Neural crest cell (in vitro differentiated cells): ENCODE results near the gene PTGS2. TPM values are rescaled to one million over a fixed set of nuclear protein-coding genes. Genes with fewer than 3 reads are reported as not detected.

Source experiments
- DNase-seq: peaks from one replicate; pipeline ENCODE4 v3.0.0; 2021; ENCODE audit warnings: low read depth, mixed read lengths, low spot score
- H3K27ac Mint-ChIP-seq: one replicate; pipeline ENCODE4 v1.8.0; 2021; ENCODE audit warnings: mild to moderate bottlenecking, mixed read lengths; ENCODE audit not compliant: unreplicated experiment
- H3K27me3 Mint-ChIP-seq: 2 replicates; pipeline ENCODE4 v1.8.0; 2021; ENCODE audit warnings: low read depth, mild to moderate bottlenecking, mixed read lengths
- H3K36me3 Mint-ChIP-seq: 2 replicates; pipeline ENCODE4 v1.8.0; 2021; ENCODE audit warnings: low read depth, mild to moderate bottlenecking, mixed read lengths
- H3K4me1 Mint-ChIP-seq: 2 replicates; pipeline ENCODE4 v1.8.0; 2021; ENCODE audit warnings: mixed read lengths
- H3K4me3 Mint-ChIP-seq: one replicate; pipeline ENCODE4 v1.8.0; 2021; ENCODE audit warnings: mild to moderate bottlenecking, mixed read lengths
- H3K9me3 Mint-ChIP-seq: 2 replicates; pipeline ENCODE4 v1.8.0; 2021; ENCODE audit warnings: mixed read lengths
- total RNA-seq: library from RNA; stranded (reverse); gene quantifications from 2 replicates; pipeline ENCODE4 v1.2.1, GENCODE V29; 2021
- TF ChIP-seq, protein P1 (sequence below): fragments of 200-600 bp; sonication (generic); conservative IDR thresholded peaks from 2 replicates; pipeline ENCODE4 v1.5.0; 2021; ENCODE audit warnings: antibody characterized with exemption, mild to moderate bottlenecking

Gene PTGS2
- total RNA-seq, 1 donor from 2014 or later: not detected

DNA sequence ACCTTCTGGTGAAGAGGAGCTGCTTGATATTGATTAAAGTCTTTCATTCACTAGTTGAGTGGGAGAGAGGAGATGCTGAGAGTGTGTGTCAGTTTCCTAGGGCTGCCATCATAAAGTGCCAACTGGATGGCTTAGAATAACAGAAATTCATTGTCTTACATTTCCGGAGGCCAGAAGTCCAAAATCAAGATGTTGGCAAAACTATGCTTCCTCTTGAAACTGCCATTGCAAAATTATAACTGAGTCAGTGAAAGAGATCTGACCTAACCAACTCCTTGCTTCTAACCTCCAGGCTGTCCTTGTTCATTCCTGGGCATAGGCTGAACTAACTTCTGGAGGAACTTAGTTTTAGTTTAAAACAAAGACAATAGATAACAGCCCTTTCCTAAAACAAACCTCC is 47.1 kb downstream of the PTGS2 start:
- TF ChIP-seq, protein P1, sequence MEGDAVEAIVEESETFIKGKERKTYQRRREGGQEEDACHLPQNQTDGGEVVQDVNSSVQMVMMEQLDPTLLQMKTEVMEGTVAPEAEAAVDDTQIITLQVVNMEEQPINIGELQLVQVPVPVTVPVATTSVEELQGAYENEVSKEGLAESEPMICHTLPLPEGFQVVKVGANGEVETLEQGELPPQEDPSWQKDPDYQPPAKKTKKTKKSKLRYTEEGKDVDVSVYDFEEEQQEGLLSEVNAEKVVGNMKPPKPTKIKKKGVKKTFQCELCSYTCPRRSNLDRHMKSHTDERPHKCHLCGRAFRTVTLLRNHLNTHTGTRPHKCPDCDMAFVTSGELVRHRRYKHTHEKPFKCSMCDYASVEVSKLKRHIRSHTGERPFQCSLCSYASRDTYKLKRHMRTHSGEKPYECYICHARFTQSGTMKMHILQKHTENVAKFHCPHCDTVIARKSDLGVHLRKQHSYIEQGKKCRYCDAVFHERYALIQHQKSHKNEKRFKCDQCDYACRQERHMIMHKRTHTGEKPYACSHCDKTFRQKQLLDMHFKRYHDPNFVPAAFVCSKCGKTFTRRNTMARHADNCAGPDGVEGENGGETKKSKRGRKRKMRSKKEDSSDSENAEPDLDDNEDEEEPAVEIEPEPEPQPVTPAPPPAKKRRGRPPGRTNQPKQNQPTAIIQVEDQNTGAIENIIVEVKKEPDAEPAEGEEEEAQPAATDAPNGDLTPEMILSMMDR: no peak
- peaks cover 3% of the 10 kb centered on the region for H3K27me3 Mint-ChIP-seq
- no peak overlapping the region for H3K4me3 Mint-ChIP-seq
- no peak overlapping the region for H3K27ac Mint-ChIP-seq
- no peak for DNase-seq
- peaks cover 6% of the 10 kb centered on the region for H3K4me1 Mint-ChIP-seq
- no peaks in the 10 kb centered on the region for H3K36me3 Mint-ChIP-seq
- no peaks in the 10 kb centered on the region for H3K9me3 Mint-ChIP-seq

DNA sequence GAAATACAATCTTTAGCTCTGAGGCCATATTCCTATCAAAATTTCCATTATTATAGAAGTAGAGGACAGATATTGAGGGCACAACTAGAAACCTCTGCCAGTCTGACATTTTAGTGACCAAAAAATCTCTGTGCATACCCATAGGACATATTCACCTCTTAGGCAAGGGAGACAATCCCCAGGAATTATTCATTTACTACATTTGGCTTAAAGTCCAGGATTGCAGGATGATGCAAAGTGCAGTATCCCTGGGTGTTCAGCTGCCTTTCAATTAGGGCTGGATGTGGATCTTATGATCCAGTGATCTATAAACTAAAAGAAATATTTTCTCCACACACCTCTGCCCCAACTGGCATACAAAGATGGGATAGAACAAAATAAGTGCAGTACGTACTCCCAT is 50.9 kb downstream of the PTGS2 start:
- H3K4me1 Mint-ChIP-seq: no peaks in the 10 kb centered on the region
- TF ChIP-seq, protein P1: no peak
- H3K27ac Mint-ChIP-seq: no peak overlapping the region
- no peak overlapping the region for H3K4me3 Mint-ChIP-seq
- H3K9me3 Mint-ChIP-seq: peaks cover 3% of the 10 kb centered on the region
- no peaks in the 10 kb centered on the region for H3K27me3 Mint-ChIP-seq
- no peaks in the 10 kb centered on the region for H3K36me3 Mint-ChIP-seq
- DNase-seq: no peak

DNA sequence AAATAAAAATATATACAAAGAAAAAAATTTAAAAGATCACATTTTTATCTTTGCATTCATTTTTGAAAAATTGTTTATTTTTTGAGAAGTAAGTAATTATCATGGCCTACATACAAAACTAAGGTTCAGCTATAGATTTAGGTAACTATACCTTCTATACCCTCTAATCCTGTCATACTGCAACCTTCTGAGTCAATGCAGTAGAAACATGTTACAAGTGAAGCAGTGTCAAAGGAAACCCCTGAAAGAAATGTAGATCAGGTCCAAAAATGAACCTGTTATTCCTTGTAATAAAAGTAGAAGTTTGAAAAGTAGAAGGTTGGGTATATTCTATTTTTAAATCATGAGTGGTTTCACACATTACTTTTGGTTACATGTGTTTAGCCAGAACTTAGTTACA is 51.3 kb downstream of the PTGS2 start:
- Mint-ChIP-seq H3K36me3 (no peaks in the 10 kb centered on the region), H3K27ac (no peak overlapping the region), H3K4me1 (no peaks in the 10 kb centered on the region), H3K9me3 (peaks cover 3% of the 10 kb centered on the region), H3K27me3 (no peaks in the 10 kb centered on the region), H3K4me3 (no peak overlapping the region)
- TF ChIP-seq, protein P1: no peak
- DNase-seq: no peak

DNA sequence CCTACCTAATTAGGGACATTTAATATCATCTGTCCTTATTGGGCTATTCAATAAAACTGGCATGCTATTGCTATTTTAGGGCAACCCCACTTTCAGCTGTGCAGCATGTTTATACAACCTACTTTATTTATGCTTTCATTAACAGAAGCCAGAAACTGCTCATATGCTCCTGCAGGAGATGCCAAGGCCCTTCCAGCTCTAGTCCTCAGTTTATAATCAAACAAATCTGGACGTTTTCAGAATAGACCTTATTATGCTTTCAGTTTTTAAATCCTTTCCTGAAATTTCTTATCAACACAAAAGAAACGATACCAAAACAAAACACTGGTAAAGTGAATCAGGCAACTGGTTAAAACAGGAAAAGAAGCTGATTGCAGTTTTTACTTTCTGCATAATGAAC is 53.2 kb downstream of the PTGS2 start:
- DNase-seq: no peak
- Mint-ChIP-seq H3K4me3 (no peak overlapping the region), H3K36me3 (no peaks in the 10 kb centered on the region), H3K9me3 (peaks cover 3% of the 10 kb centered on the region), H3K4me1 (no peaks in the 10 kb centered on the region), H3K27ac (no peak overlapping the region), H3K27me3 (no peaks in the 10 kb centered on the region)
- TF ChIP-seq, protein P1: no peak

DNA sequence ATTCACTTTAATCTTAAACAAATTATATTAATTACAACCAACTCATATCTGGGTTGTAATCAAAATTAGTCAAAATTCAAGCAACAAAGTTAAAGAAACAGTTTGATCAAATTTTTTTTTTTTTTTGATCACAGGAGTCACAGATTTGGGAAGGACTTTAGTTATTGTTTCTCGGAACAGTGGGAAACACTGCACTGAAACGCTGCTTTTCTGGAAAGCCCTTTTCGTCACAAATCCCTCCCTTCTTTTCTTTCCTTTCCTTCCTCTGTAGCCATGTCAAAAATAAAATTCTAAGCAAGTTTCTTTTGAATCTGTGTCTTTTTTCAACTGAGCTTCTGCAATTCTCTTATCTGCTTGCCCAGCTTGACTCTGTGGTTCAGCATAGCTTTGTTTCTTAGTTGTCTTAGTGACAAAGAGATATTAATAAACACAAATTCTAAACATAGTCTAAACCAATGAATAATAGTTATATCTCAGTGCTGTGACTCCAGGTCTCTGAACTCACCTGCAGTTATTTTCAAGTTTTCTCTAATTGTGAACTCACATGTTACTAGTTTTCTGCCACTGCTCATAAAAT is 53.8 kb downstream of the PTGS2 start:
- Mint-ChIP-seq H3K27ac (no peak overlapping the region), H3K27me3 (no peaks in the 10 kb centered on the region), H3K9me3 (peaks cover 3% of the 10 kb centered on the region), H3K4me3 (no peak overlapping the region), H3K4me1 (no peaks in the 10 kb centered on the region), H3K36me3 (no peaks in the 10 kb centered on the region)
- no peak for DNase-seq
- TF ChIP-seq, protein P1: no peak
